Measurements from ENCODE around the gene TBC1D23. TPM values are rescaled to one million over a fixed set of nuclear protein-coding genes. Genes with fewer than 3 reads are reported as not detected.

The TBC1D23 gene
- total and polyA plus RNA-seq, 2 of the 13 experiments (the other 11 are each of a cell fraction or from before 2014, with no cell fraction given): 28.7 to 35.4 TPM

- FAIRE-seq (no peak), DNase-seq (ENCODE audit: low spot score) (no peak), ATAC-seq (no peak)
- H3K79me2 ChIP-seq (ENCODE audit: insufficient read depth, low read length): peaks cover 14% of the 10 kb centered on the region
- H2AFZ ChIP-seq (ENCODE audit: low read length): no peak overlapping the region
- BruUV-seq (replicated peaks): no TSS peak
- H3K9ac ChIP-seq (ENCODE audit: insufficient read depth, low read depth, low read length): no peak overlapping the region
- H3K9me3 ChIP-seq (ENCODE audit: low read length): no peaks in the 10 kb centered on the region
- no peaks in the 10 kb centered on the region for H4K20me1 ChIP-seq (ENCODE audit: insufficient read depth, low read length)
- no peaks in the 10 kb centered on the region; a peak in 1 of 5 replicates for H3K27me3 ChIP-seq (ENCODE audit: control insufficient read depth in 1 of 2, insufficient read depth in 2 of 2, low read length in 2 of 2)
- TF ChIP-seq ZNF652 (CRISPR knock-in tag; IDR thresholded peaks at IDR 0.05; ENCODE audit: borderline replicate concordance, low read depth) (peak; percentile 71), SP5 (CRISPR knock-in tag; IDR thresholded peaks at IDR 0.05; ENCODE audit: borderline replicate concordance, low read depth) (no peak)
- ChIA-PET POLR2A (no interaction called here), CTCF (ENCODE audit: low intra/inter-chr PET ratio, low total read pairs) (no interaction called here)
- peaks cover 53% of the 10 kb centered on the region for H3K4me1 ChIP-seq (ENCODE audit: insufficient read depth, low read length)
- H3K36me3 ChIP-seq (replicated peaks in 1 of 2; ENCODE audit: control insufficient read depth in 1 of 2, insufficient read depth in 2 of 2, low read length in 2 of 2): no peaks in the 10 kb centered on the region
- intact Hi-C loops (cut with micrococcal nuclease; ENCODE audit: unreplicated experiment) (loop anchor here (10.0 kb wide), 1 partner anchor 312 kb away; no protein-coding TSS in a partner anchor), in situ Hi-C loops (cut with HindIII; ENCODE audit: extremely low pct_ligation_motif_present, low pct_unique_long_range_greater_than_20kb) (no loop called here)
- H3K4me3 ChIP-seq (replicated peaks in 1 of 3; ENCODE audit: insufficient read depth in 1 of 3, low read depth in 2 of 3, low read length in 3 of 3): no peak overlapping the region
- no peak overlapping the region for H3K4me2 ChIP-seq (ENCODE audit: low read depth, low read length)
- H3K27ac ChIP-seq (ENCODE audit: extremely low read length, insufficient read depth, low read length): no peak overlapping the region
Measured at GRCh38 chr3:100256731-100257151, 4.1 kb upstream of the TBC1D23 start.

GRCh38 chr3:100257586-100257985, 3.2 kb upstream of the TBC1D23 start:
- DNase-seq (ENCODE audit: low spot score) (no peak), ATAC-seq (no peak), FAIRE-seq (no peak)
- H3K4me2 ChIP-seq (ENCODE audit: low read depth, low read length): no peak overlapping the region
- H3K36me3 ChIP-seq (replicated peaks in 1 of 2; ENCODE audit: control insufficient read depth in 1 of 2, insufficient read depth in 2 of 2, low read length in 2 of 2): no peaks in the 10 kb centered on the region
- WGBS (ENCODE audit: low lambda C conversion rate): 97% methylated on average over 2 of the region's 3 CpGs
- no TSS peak for BruUV-seq (replicated peaks)
- peaks cover 21% of the 10 kb centered on the region for H3K79me2 ChIP-seq (ENCODE audit: insufficient read depth, low read length)
- in situ Hi-C loops (cut with HindIII; ENCODE audit: extremely low pct_ligation_motif_present, low pct_unique_long_range_greater_than_20kb) (no loop called here), intact Hi-C loops (cut with micrococcal nuclease; ENCODE audit: unreplicated experiment) (loop anchor here (10.0 kb wide), 1 partner anchor 313 kb away; no protein-coding TSS in a partner anchor)
- TF ChIP-seq AFF4 (CRISPR knock-in tag; IDR thresholded peaks at IDR 0.05) (no peak), TIGD3 (CRISPR knock-in tag; IDR thresholded peaks at IDR 0.05; ENCODE audit: borderline replicate concordance) (no peak), NCOR1 (IDR thresholded peaks at IDR 0.05; ENCODE audit: borderline replicate concordance, low read length) (no peak), ARNT2 (CRISPR knock-in tag; IDR thresholded peaks at IDR 0.05; ENCODE audit: low read depth) (no peak), MAFK (conservative IDR thresholded peaks at IDR 0.05 in 1 of 2, IDR thresholded peaks at IDR 0.05 in 1 of 2; ENCODE audit: low read length in 2 of 2) (no peak), MNT (IDR thresholded peaks at IDR 0.05) (no peak), MTF1 (CRISPR knock-in tag; IDR thresholded peaks at IDR 0.05) (no peak), RAD21 (CRISPR knock-in tag; IDR thresholded peaks at IDR 0.05) (no peak), ZZZ3 (CRISPR knock-in tag; IDR thresholded peaks at IDR 0.05; ENCODE audit: borderline replicate concordance) (no peak), ZNF777 (CRISPR knock-in tag; IDR thresholded peaks at IDR 0.05) (no peak), ZFP62 (CRISPR knock-in tag; IDR thresholded peaks at IDR 0.05) (no peak), KLF6 (CRISPR knock-in tag; IDR thresholded peaks at IDR 0.05) (no peak)
- no peak overlapping the region for H3K27ac ChIP-seq (ENCODE audit: extremely low read length, insufficient read depth, low read length)
- H3K4me3 ChIP-seq (replicated peaks in 1 of 3; ENCODE audit: insufficient read depth in 1 of 3, low read depth in 2 of 3, low read length in 3 of 3): no peak overlapping the region
- H3K27me3 ChIP-seq (ENCODE audit: control insufficient read depth in 1 of 2, insufficient read depth in 2 of 2, low read length in 2 of 2): no peaks in the 10 kb centered on the region; a peak in 1 of 5 replicates
- H3K4me1 ChIP-seq (ENCODE audit: insufficient read depth, low read length): peaks cover 60% of the 10 kb centered on the region
- no peak overlapping the region for H2AFZ ChIP-seq (ENCODE audit: low read length)
- no peak overlapping the region for H3K9ac ChIP-seq (ENCODE audit: insufficient read depth, low read depth, low read length)
- H3K9me3 ChIP-seq (ENCODE audit: low read length): no peaks in the 10 kb centered on the region
- H4K20me1 ChIP-seq (ENCODE audit: insufficient read depth, low read length): no peaks in the 10 kb centered on the region
- CTCF ChIA-PET (ENCODE audit: low intra/inter-chr PET ratio, low total read pairs): no interaction called here
- POLR2A ChIA-PET: no interaction called here

Data from HepG2 (cell line).